Progenitor cell of endocrine pancreas (in vitro differentiated cells): ENCODE results near the gene FUT8. TPM values are rescaled to one million over a fixed set of nuclear protein-coding genes. Genes with fewer than 3 reads are reported as not detected.

ENCODE experiments used
- DNase-seq: peaks from one replicate; pipeline ENCODE4 v3.0.0; 2021; ENCODE audit warnings: low spot score; ENCODE audit not compliant: unreplicated experiment
- H3K27ac Mint-ChIP-seq: 2 replicates; pipeline ENCODE4 v1.8.0; 2021; ENCODE audit warnings: mild to moderate bottlenecking, moderate library complexity, mixed read lengths
- H3K27me3 Mint-ChIP-seq: 2 replicates; pipeline ENCODE4 v1.8.0; 2021; ENCODE audit warnings: mixed read lengths
- H3K36me3 Mint-ChIP-seq: 2 replicates; pipeline ENCODE4 v1.8.0; 2022; ENCODE audit warnings: mixed read lengths; ENCODE audit not compliant: insufficient read depth
- H3K4me1 Mint-ChIP-seq: 2 replicates; pipeline ENCODE4 v1.8.0; 2021; ENCODE audit warnings: low read depth, mixed read lengths
- H3K4me3 Mint-ChIP-seq: 2 replicates; pipeline ENCODE4 v1.8.0; 2021; ENCODE audit warnings: low read depth, mild to moderate bottlenecking, moderate library complexity, mixed read lengths
- H3K9me3 Mint-ChIP-seq: 2 replicates; pipeline ENCODE4 v1.8.0; 2021; ENCODE audit warnings: low read depth, mixed read lengths
- total RNA-seq: library from RNA; stranded (reverse); gene quantifications from 2 replicates; pipeline ENCODE4 v1.2.1, GENCODE V29; 2021
- TF ChIP-seq, protein P1 (sequence below): fragments of 200-600 bp; sonication (generic); IDR thresholded peaks from one replicate; pipeline ENCODE4 v1.5.0; 2021; ENCODE audit warnings: antibody characterized with exemption, mild to moderate bottlenecking; ENCODE audit not compliant: unreplicated experiment

FUT8 gene
- total RNA-seq, 1 donor from 2014 or later: 38.8 TPM

DNA sequence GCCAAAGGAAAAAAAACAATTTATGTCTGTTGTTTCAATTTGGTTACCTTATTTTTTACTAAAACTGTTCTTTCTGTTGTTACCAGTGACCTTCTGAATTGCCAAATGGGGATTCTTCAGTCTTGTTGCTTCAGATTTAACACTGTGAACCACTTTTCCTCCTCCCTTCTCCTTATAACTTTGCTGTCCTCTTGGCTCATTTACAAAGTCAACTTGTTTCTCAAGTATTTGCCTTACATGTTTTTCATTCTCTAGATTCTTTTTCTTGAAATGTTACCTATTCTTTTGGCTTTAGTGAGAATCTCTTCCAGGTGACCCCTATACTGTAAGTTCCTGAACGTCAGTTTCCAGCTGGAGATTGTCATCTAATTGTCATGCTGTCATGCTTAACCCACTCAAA, 19.4 kb downstream of the FUT8 start:
- Mint-ChIP-seq H3K27me3 (peaks cover 5% of the 10 kb centered on the region), H3K36me3 (peaks cover 5% of the 10 kb centered on the region), H3K4me1 (peaks cover 5% of the 10 kb centered on the region), H3K9me3 (no peaks in the 10 kb centered on the region), H3K4me3 (no peak overlapping the region), H3K27ac (no peak overlapping the region)
- no peak for DNase-seq
- TF ChIP-seq, protein P1, sequence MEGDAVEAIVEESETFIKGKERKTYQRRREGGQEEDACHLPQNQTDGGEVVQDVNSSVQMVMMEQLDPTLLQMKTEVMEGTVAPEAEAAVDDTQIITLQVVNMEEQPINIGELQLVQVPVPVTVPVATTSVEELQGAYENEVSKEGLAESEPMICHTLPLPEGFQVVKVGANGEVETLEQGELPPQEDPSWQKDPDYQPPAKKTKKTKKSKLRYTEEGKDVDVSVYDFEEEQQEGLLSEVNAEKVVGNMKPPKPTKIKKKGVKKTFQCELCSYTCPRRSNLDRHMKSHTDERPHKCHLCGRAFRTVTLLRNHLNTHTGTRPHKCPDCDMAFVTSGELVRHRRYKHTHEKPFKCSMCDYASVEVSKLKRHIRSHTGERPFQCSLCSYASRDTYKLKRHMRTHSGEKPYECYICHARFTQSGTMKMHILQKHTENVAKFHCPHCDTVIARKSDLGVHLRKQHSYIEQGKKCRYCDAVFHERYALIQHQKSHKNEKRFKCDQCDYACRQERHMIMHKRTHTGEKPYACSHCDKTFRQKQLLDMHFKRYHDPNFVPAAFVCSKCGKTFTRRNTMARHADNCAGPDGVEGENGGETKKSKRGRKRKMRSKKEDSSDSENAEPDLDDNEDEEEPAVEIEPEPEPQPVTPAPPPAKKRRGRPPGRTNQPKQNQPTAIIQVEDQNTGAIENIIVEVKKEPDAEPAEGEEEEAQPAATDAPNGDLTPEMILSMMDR: no peak

DNA sequence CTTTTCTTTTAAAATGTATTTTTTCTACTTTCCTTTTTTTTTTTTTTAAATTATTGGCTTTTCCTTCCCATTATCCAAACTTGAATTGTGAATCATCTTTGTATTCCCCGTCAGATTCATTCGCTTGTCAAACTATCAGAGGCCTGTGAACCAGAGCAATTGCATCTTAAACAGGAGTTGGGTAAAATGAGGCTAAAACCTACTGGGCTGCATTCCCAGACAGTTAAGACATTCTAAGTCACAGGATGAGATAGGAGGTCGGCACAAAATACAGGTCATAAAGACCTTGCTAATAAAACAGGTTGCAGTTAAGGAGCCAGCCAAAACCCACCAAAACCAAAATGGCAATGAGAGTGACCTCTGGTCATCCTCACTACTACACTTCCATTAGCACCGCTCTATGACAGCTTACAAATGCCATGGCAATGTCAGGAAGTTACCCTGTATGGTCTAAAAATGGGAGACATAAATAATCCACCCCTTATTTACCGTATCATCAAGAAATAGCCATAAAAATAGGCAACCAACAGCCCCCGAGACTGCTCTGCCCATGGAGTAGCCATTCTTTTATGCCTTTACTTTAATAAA, 19.9 kb downstream of the FUT8 start:
- H3K36me3 Mint-ChIP-seq: peaks cover 3% of the 10 kb centered on the region
- H3K27ac Mint-ChIP-seq: no peak overlapping the region
- H3K27me3 Mint-ChIP-seq: peaks cover 5% of the 10 kb centered on the region
- TF ChIP-seq, protein P1: no peak
- no peaks in the 10 kb centered on the region for H3K9me3 Mint-ChIP-seq
- DNase-seq: no peak
- H3K4me1 Mint-ChIP-seq: peaks cover 7% of the 10 kb centered on the region
- no peak overlapping the region for H3K4me3 Mint-ChIP-seq

DNA sequence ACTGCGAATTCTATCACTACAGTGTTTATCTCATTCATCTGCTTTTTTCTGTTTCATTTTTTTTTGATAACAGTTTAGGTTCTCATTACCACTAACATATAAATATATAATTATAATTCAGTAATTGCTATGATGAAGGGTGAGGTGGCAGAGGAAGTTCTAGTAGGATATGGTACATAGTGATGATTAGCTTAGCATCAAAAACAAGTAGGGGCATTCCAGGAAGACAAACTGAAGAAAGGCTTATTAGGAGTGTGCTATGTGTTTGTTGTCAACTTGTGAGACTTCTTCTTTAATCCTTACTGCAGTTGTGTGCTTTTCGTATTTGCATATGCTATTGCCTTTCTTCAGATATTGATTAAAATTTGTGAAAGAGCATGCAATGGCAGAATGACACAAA, 20.6 kb downstream of the FUT8 start:
- H3K9me3 Mint-ChIP-seq: no peaks in the 10 kb centered on the region
- no peak overlapping the region for H3K4me3 Mint-ChIP-seq
- H3K27ac Mint-ChIP-seq: no peak overlapping the region
- DNase-seq: no peak
- TF ChIP-seq, protein P1: no peak
- H3K36me3 Mint-ChIP-seq: peaks cover 3% of the 10 kb centered on the region
- H3K4me1 Mint-ChIP-seq: peaks cover 7% of the 10 kb centered on the region
- peaks cover 7% of the 10 kb centered on the region for H3K27me3 Mint-ChIP-seq

DNA sequence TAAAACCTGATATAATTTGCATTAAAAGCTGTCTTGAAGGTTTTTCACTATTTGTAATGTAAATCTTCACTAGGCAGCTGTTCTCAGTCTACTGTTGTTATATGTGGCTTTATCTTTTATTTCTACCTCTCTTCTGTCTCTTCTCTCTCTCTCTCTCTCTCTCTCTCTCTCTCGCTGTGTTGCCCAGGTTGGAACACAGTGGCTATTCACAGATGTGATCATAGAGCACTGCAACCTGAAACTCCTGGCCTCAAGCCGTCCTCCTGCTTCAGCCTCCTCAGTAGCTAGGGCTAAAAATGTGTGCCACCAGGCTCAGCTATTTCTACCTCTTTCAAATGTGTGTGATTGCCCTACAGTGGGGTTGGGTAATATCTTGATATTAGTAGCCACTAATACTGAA, 21.1 kb downstream of the FUT8 start:
- Mint-ChIP-seq H3K4me3 (no peak overlapping the region), H3K4me1 (peaks cover 7% of the 10 kb centered on the region), H3K9me3 (no peaks in the 10 kb centered on the region), H3K27ac (no peak overlapping the region), H3K27me3 (peaks cover 12% of the 10 kb centered on the region), H3K36me3 (peaks cover 3% of the 10 kb centered on the region)
- no peak for DNase-seq
- TF ChIP-seq, protein P1: no peak

DNA sequence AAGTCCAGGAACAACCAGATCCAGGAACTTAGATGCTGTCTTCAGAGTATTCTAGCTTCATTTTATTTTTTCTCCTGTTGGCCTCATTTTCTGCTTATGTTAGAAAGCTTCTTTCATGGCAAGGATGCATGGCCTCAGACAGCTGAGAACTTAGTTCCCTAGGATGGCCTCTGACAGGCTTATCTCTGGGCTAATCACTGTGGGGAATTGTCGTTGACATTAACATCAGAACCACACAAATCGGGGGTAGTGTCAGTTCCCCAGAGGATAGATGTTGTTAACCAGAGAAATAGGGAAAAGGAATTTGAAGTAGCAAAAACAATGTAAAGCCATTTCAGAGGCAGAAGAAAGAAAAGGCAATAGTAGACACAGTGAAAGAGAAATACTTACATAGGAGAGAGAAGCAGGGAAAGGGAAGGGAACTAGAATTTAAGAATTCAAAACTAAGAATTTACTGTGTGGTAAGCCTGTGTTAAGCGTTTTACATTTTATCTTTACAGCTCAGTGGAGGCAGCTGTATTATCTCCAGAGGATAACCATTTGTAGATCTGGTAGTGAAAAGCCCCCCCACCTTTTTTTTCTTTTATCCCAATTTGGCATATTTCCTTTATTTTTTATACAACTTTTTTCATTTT, 21.8 kb downstream of the FUT8 start:
- Mint-ChIP-seq H3K9me3 (no peaks in the 10 kb centered on the region), H3K36me3 (peaks cover 3% of the 10 kb centered on the region), H3K4me1 (peaks cover 7% of the 10 kb centered on the region), H3K4me3 (no peak overlapping the region), H3K27ac (no peak overlapping the region), H3K27me3 (peaks cover 17% of the 10 kb centered on the region)
- DNase-seq: no peak
- TF ChIP-seq, protein P1: no peak
